Stomach smooth muscle (tissue), 2 donors: ENCODE results near the gene TGFBRAP1.

Source experiments
- H3K27ac ChIP-seq: one replicate; pipeline ENCODE4 v1.7.0; 2013; ENCODE audit warnings: mild to moderate bottlenecking, low read length, inconsistent platforms
- H3K27me3 ChIP-seq, 2 donors: one replicate each; pipeline ENCODE4 v1.7.0; 2013; ENCODE audit warnings: low read length in 2 of 2; ENCODE audit not compliant: insufficient read depth in 2 of 2, control insufficient read depth in 1 of 2
- H3K36me3 ChIP-seq, 2 donors: one replicate each; pipeline ENCODE4 v1.7.0; 2013; ENCODE audit warnings: low read length in 2 of 2; ENCODE audit not compliant: control insufficient read depth in 2 of 2, insufficient read depth in 2 of 2
- H3K4me1 ChIP-seq: one replicate; pipeline ENCODE4 v1.7.0; 2013; ENCODE audit warnings: low read length; ENCODE audit not compliant: control insufficient read depth, insufficient read depth
- H3K4me3 ChIP-seq, 2 donors: one replicate each; pipeline ENCODE4 v1.7.0; 2013; ENCODE audit warnings: low read length in 2 of 2
- H3K9ac ChIP-seq, 2 donors: one replicate each; pipeline ENCODE4 v1.7.0; 2013; ENCODE audit warnings: low read length in 2 of 2, mild to moderate bottlenecking in 1 of 2
- H3K9me3 ChIP-seq, 2 donors: one replicate each; pipeline ENCODE4 v1.7.0; 2013; ENCODE audit warnings: low read length in 2 of 2; ENCODE audit not compliant: control insufficient read depth in 2 of 2
- donor health status: healthy.
- donor health status: Pancreatic carcinoma.

TGFBRAP1 gene

GRCh38 chr2:105371810-105372209 is 42.3 kb upstream of the TGFBRAP1 start:
- no peak overlapping the region for H3K4me3 ChIP-seq

GRCh38 chr2:105371156-105371555 is 41.6 kb upstream of the TGFBRAP1 start:
- Histone ChIP-seq H3K4me3 (no peak overlapping the region), H3K27ac (peak overlapping the region; percentile 0), H3K36me3 (peaks cover 21 to 22% of the 10 kb centered on the region in 2 donors), H3K9me3 (no peaks in the 10 kb centered on the region), H3K4me1 (peaks cover 81% of the 10 kb centered on the region), H3K9ac (no peak overlapping the region), H3K27me3 (no peaks in the 10 kb centered on the region)

More at GRCh38 chr2:105371810-105372209, 42.3 kb upstream of the TGFBRAP1 start:
- H3K9me3 ChIP-seq = no peaks in the 10 kb centered on the region
- no peak overlapping the region for H3K9ac ChIP-seq
- H3K4me1 ChIP-seq = peaks cover 84% of the 10 kb centered on the region
- H3K36me3 ChIP-seq = peaks cover 18 to 22% of the 10 kb centered on the region in 2 donors
- H3K27me3 ChIP-seq = no peaks in the 10 kb centered on the region
- H3K27ac ChIP-seq = no peak overlapping the region

- no peak overlapping the region for H3K9ac ChIP-seq
- H3K27me3 ChIP-seq = no peaks in the 10 kb centered on the region
- H3K9me3 ChIP-seq = no peaks in the 10 kb centered on the region
- peak overlapping the region; percentile 31 for H3K27ac ChIP-seq
- peaks cover 24 to 25% of the 10 kb centered on the region in 2 donors for H3K36me3 ChIP-seq
- H3K4me1 ChIP-seq = peaks cover 71% of the 10 kb centered on the region
- peak overlapping the region in 1 of 2 donors; percentile 22 for H3K4me3 ChIP-seq
These were observed 40.5 kb upstream of the TGFBRAP1 start for GRCh38 chr2:105369777-105370690.

- H3K36me3 ChIP-seq = peaks cover 32 to 35% of the 10 kb centered on the region in 2 donors
- H3K27ac ChIP-seq = no peak overlapping the region
- H3K4me1 ChIP-seq = peaks cover 59% of the 10 kb centered on the region
- no peaks in the 10 kb centered on the region for H3K27me3 ChIP-seq
- no peak overlapping the region for H3K9ac ChIP-seq
- H3K9me3 ChIP-seq = no peaks in the 10 kb centered on the region
- H3K4me3 ChIP-seq = no peak overlapping the region
These were observed 39.3 kb upstream of the TGFBRAP1 start for GRCh38 chr2:105368759-105369408.

GRCh38 chr2:105365206-105365605 is 35.7 kb upstream of the TGFBRAP1 start:
- no peak overlapping the region for H3K9ac ChIP-seq
- no peaks in the 10 kb centered on the region for H3K27me3 ChIP-seq
- no peak overlapping the region for H3K27ac ChIP-seq
- peaks cover 27% of the 10 kb centered on the region for H3K4me1 ChIP-seq
- no peak overlapping the region for H3K4me3 ChIP-seq
- H3K36me3 ChIP-seq = peaks cover 52 to 56% of the 10 kb centered on the region in 2 donors
- H3K9me3 ChIP-seq = no peaks in the 10 kb centered on the region

GRCh38 chr2:105364436-105365139 is 35.1 kb upstream of the TGFBRAP1 start:
- Histone ChIP-seq H3K4me1 (peaks cover 23% of the 10 kb centered on the region), H3K9ac (no peak overlapping the region), H3K27me3 (no peaks in the 10 kb centered on the region), H3K9me3 (no peaks in the 10 kb centered on the region), H3K27ac (no peak overlapping the region), H3K36me3 (peaks cover 53 to 59% of the 10 kb centered on the region in 2 donors), H3K4me3 (no peak overlapping the region)

- Histone ChIP-seq H3K27ac (no peak overlapping the region), H3K36me3 (peaks cover 58% of the 10 kb centered on the region in 2 donors), H3K9me3 (no peaks in the 10 kb centered on the region), H3K27me3 (no peaks in the 10 kb centered on the region), H3K4me3 (no peak overlapping the region), H3K9ac (no peak overlapping the region), H3K4me1 (peaks cover 12% of the 10 kb centered on the region)
These were observed 33.5 kb upstream of the TGFBRAP1 start for GRCh38 chr2:105362862-105363591.

- Histone ChIP-seq H3K36me3 (peaks cover 52 to 54% of the 10 kb centered on the region in 2 donors), H3K9ac (no peak overlapping the region), H3K27me3 (no peaks in the 10 kb centered on the region), H3K9me3 (no peaks in the 10 kb centered on the region), H3K27ac (no peak overlapping the region), H3K4me3 (no peak overlapping the region), H3K4me1 (peaks cover 8% of the 10 kb centered on the region)
These were observed 31.8 kb upstream of the TGFBRAP1 start for GRCh38 chr2:105361102-105361889.

- H3K27ac ChIP-seq = peak overlapping the region; percentile 20
- H3K9me3 ChIP-seq = no peaks in the 10 kb centered on the region
- peaks cover 36 to 53% of the 10 kb centered on the region in 2 donors for H3K36me3 ChIP-seq
- peaks cover 8% of the 10 kb centered on the region for H3K4me1 ChIP-seq
- no peaks in the 10 kb centered on the region for H3K27me3 ChIP-seq
- H3K4me3 ChIP-seq = no peak overlapping the region
- H3K9ac ChIP-seq = no peak overlapping the region
These were observed 29.1 kb upstream of the TGFBRAP1 start for GRCh38 chr2:105358593-105358992.
